ENCODE measurements around the gene NOL8.

DNA sequence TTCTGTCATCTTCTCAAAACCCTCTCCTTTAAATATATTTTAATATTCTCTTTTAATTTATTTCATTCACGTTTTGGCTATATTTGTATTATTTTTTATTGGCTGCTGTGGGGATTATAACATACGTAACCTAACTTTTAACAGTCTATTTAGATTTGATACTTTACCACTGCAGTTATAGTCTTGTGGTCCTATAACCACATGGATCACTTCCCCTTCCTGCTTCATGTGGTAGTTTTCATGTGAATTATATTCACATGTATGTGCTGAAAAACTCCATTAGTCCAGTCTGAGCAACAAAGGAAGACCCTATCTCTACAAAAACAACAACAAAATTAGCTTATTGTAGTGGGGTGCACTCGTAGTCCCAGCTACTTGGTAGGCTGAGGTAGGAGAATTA lies 34.9 kb upstream of the NOL8 start:
- TF ChIP-seq, protein P1, sequence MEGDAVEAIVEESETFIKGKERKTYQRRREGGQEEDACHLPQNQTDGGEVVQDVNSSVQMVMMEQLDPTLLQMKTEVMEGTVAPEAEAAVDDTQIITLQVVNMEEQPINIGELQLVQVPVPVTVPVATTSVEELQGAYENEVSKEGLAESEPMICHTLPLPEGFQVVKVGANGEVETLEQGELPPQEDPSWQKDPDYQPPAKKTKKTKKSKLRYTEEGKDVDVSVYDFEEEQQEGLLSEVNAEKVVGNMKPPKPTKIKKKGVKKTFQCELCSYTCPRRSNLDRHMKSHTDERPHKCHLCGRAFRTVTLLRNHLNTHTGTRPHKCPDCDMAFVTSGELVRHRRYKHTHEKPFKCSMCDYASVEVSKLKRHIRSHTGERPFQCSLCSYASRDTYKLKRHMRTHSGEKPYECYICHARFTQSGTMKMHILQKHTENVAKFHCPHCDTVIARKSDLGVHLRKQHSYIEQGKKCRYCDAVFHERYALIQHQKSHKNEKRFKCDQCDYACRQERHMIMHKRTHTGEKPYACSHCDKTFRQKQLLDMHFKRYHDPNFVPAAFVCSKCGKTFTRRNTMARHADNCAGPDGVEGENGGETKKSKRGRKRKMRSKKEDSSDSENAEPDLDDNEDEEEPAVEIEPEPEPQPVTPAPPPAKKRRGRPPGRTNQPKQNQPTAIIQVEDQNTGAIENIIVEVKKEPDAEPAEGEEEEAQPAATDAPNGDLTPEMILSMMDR (optimal IDR thresholded peaks at IDR 0.05 in 1 of 3, IDR thresholded peaks at IDR 0.05 in 1 of 3, conservative IDR thresholded peaks at IDR 0.05 in 1 of 3; ENCODE audit: extremely low read depth in 1 of 3, insufficient read depth in 2 of 3, low read length in 3 of 3): no peak
- TF ChIP-seq EZH2 (IDR thresholded peaks at IDR 0.05; ENCODE audit: low read length): no peak
